ENCODE results near the gene ADCYAP1R1.

ADCYAP1R1 gene

GRCh38 chr7:31079126-31079823 is 27.2 kb downstream of the ADCYAP1R1 start:
- TF ChIP-seq CTCF (IDR thresholded peaks at IDR 0.05; ENCODE audit: extremely low read depth, missing control alignments), result no peak
- DNase-seq (ENCODE audit: low spot score), result no peak

GRCh38 chr7:31079824-31080511 is 27.9 kb downstream of the ADCYAP1R1 start:
- TF ChIP-seq CTCF (IDR thresholded peaks at IDR 0.05; ENCODE audit: extremely low read depth, missing control alignments), result no peak
- no peak for DNase-seq (ENCODE audit: low spot score)

- DNase-seq (ENCODE audit: low spot score), result no peak
- TF ChIP-seq CTCF (IDR thresholded peaks at IDR 0.05; ENCODE audit: extremely low read depth, missing control alignments), result no peak
Measured at GRCh38 chr7:31080763-31081162, 28.7 kb downstream of the ADCYAP1R1 start.

- no peak for DNase-seq (ENCODE audit: low spot score)
- TF ChIP-seq CTCF (IDR thresholded peaks at IDR 0.05; ENCODE audit: extremely low read depth, missing control alignments), result no peak
Measured at GRCh38 chr7:31082017-31082416, 29.9 kb downstream of the ADCYAP1R1 start.

- TF ChIP-seq CTCF (IDR thresholded peaks at IDR 0.05; ENCODE audit: extremely low read depth, missing control alignments), result no peak
- no peak for DNase-seq (ENCODE audit: low spot score)
Measured at GRCh38 chr7:31082447-31082846, 30.3 kb downstream of the ADCYAP1R1 start.

GRCh38 chr7:31083210-31083786 is 31.2 kb downstream of the ADCYAP1R1 start:
- no peak for TF ChIP-seq CTCF (IDR thresholded peaks at IDR 0.05; ENCODE audit: extremely low read depth, missing control alignments)
- DNase-seq (ENCODE audit: low spot score), result no peak

- no peak for DNase-seq (ENCODE audit: low spot score)
Measured at GRCh38 chr7:31084226-31084625, 32.1 kb downstream of the ADCYAP1R1 start.

More at GRCh38 chr7:31084226-31084625, 32.1 kb downstream of the ADCYAP1R1 start:
- TF ChIP-seq CTCF (IDR thresholded peaks at IDR 0.05; ENCODE audit: extremely low read depth, missing control alignments), result no peak
